HG02623 (cell line): ENCODE data around the gene TSKU.
"Not testable (repeated sequence)": the region's sequence is repeated elsewhere in the genome, so short reads cannot be mapped to it uniquely, and the experiment has no call there.

Experiments
- ATAC-seq: cut with Tn5 transposase; IDR thresholded peaks from one replicate; pipeline ENCODE4 v1.9.1; 2021; ENCODE audit warnings: moderate library complexity; ENCODE audit not compliant: unreplicated experiment

Gene TSKU

DNA sequence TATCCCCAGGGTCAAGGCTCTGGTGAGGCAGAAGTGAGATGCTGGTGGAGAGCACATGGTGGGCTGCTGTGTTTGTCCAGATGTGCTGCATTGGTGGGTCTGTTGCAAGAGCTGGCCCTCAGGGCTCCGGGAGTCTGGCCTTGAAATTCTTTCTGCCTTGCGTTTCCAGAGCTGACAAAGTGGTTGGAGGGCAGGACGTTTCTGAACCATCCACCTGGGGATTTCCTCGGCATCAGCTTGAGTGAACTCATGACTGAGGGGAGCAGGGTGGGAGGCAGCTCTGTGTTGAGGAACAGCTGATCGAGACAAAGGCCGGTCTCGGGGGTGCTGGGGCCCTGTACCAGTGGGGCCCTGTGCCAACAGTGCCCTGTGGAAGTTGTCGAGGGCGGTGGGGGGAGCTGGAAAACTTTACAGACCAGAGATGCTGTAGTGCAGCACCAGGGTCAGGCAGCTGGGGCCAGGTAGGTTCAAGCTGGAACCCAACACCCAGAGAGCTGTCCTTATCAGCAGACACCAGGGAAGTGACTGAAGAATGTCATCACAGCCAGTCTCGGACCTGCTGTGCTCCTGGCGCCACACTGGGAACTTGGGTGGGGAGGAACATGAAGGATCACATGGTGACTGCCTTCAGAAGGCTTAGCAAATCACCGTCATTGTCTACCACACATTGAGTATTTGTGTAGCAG is 4.9 kb downstream of the TSKU start:
- ATAC-seq: no peak

DNA sequence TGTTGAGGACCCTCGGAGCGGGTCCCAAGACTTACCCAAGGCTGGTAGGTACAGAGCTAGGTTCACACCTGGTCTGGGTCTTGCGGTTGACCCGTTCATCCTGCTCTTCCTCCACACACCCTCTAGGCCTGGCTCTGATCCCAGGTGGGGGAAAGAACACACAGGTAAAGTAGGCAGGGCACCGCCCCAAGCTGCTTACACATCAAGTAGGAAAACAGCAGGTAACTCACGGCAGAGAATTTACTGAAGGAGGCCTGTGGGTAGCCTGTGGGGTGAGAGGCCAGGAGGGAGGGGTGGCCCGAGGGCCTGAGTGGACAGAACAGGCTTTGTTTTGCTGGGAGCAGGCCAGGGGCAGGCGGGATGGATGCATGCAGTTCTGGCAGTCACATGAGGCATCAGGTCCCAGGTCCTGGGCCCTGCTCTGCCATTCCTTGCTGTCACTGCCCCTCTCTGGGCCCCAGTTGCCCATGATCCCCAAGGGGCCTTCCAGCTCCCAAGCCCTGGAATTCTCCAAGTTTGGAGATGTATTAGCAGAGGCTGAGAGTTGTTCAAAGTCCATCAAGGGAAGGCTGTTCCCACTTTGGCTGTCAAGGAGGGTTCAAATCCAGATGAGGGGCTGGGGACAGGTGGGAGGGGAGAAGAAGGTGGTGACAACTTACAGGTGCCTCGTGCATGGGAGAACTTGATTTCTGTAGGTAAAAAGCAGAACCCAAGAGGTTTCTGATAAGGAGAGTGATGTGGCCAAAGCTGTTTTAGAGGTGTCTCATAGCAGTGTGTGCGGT is 5.7 kb downstream of the TSKU start:
- no peak for ATAC-seq

DNA sequence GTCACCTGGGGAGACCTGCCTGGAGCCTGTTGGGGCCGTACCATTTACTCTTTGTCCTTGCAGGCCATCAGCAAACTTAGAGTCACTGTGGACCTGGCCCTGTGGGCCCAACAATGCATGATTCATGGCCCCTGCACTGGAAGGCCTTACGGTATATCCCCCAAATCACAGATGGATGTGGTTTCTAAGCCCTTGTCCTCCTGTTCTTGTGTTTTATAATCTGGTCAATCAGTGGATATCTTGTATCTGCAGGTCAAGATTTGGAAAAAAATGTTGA is 6.2 kb downstream of the TSKU start:
- ATAC-seq: no peak

DNA sequence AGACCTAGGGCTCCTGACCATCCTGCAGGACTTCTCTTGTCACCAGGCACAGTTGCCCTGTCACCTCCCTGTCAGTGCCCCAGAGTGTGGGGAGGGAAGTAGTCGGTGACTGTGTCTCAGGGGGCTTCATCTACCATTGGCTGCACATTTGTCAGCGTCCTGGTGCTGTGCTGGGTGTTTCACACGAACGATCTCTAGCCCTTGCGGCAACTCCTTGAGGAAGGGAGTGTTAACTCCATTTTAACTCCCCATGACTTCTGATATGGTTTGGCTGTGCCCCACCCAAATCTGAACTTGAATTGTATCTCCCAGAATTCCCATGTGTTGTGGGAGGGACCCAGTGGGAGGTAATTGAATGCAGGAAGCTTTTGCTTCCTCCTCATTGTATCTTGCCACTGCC is 7.1 kb downstream of the TSKU start:
- ATAC-seq: no peak

DNA sequence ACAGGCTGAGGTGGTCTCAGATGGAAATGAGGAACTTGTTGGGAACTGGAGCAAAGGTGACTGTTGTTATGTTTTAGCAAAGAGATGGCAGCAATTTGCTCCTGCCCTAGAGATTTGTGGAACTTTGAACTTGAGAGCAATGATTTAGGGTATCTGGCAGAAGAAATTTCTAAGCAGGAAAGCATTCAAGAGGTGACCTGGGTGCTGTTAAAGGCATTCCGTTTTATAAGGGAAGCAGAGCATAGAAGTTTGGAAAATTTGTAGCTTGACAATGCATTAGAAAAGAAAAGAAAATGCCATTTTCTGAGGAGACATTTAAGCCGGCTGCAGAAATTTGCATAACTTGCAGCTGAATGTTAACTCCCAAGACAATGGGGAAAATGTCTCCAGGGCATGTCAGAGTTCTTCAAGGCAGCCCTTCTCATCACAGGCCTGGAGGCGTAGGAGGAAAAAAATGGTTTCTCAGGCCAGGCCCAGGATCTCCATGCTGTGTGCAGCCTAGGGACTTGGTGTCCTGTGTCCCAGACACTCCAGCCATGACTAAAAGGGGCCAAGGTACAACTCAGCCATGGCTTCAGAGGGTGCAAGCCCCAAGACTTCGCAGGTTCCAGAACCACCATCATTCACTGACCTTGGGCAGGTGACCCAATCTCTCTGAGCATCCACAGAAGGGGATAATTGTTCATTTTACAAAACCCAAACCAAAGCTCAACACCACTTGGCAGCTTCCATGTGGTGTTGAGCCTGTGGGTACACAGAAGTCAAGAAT is 8.0 kb downstream of the TSKU start:
- not testable (repeated sequence) for ATAC-seq

DNA sequence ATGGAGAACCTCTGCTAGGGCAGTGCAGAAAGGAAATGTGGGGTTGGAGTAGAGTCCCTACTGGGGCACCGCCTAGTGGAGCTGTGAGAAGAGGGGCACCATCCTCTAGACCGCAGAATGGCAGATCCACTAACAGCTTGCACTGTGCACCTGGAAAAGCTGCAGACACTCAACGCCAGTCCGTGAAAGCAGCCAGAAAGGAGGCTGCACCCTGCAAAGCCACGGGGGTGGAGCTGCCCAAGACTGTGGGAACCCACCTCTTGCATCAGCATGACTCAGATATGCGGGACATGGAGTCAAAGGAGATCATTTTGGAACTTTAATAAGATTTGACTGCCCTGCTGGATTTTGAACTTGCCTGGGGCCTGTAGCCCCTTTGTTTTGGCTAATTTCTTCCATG is 8.7 kb downstream of the TSKU start:
- ATAC-seq: no peak

DNA sequence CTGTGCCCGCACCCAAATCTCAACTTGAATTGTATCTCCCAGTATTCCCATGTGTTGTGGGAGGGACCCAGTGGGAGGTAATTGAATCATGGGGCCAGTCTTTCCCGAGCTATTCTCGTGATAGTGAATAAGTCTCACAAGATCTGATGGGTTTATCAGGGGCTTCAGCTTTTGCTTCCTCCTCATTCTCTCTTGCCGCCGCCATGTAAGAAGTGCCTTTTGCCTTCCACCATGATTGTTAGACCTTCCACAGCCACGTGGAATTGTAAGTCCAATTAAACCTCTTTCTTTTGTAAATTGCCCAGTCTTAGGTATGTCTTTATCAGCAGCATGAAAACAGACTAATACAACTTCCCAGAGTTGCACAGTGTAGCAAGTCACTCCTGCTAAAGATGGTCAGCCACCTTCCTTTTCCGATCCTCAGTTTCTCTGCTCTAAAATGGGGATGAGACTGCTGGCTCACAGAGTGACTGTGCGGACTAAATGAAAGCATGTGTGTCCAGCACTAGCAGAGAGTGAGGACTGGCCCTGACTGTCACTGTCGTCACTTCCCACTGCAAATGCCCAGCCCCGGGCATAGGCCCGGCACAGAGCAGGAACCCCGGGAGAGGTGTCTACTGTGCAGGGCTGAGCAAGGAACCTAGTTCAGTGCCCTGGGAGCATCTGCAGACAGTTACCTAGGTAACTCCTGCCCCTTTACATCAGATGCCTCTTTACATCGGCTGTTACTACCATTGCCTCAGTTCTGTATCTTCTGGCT is 9.5 kb downstream of the TSKU start:
- no peak for ATAC-seq

DNA sequence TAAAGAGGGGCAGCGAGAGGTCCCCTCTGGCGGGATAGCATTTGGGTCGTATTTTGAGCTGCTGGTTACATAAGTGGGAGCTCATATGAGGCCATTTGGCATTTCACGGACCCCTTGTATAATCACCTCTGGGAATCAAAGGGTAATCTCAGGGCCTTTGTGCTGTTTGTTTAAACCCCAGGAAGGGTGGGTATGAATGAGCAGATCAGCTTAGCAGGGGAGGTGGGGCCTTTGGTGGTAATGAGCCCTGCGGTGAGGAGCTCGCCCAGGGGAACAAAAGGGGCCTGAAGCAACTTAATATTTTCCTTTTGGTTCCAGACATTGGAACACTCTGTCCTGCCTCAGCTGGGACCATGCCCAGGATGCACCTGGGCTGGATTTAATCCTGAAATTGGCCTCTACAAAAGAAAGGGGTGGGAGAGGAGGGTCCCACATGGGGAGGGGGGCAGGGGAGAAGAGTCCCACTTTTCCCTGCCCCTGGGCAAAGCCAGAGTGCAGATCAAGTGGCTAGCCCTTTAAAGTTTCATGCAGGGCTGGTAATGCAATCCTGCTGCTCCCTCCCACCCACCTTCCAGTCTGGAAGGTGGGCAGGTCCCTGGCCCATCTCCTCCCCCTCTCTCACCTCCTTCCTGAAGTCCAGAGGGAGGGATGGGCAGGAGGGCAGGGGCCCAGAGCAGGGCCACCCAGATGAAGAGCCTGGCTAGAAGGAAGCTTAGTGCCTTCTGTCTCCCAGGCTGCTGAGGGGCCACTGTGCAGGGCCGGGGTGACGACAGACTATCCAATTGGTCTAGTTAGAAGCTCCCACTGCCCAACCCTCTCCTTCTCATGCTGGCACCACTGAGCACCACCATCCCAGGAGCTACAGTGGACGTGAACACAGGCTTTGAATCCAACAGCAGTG is 10.5 kb downstream of the TSKU start:
- no peak for ATAC-seq

DNA sequence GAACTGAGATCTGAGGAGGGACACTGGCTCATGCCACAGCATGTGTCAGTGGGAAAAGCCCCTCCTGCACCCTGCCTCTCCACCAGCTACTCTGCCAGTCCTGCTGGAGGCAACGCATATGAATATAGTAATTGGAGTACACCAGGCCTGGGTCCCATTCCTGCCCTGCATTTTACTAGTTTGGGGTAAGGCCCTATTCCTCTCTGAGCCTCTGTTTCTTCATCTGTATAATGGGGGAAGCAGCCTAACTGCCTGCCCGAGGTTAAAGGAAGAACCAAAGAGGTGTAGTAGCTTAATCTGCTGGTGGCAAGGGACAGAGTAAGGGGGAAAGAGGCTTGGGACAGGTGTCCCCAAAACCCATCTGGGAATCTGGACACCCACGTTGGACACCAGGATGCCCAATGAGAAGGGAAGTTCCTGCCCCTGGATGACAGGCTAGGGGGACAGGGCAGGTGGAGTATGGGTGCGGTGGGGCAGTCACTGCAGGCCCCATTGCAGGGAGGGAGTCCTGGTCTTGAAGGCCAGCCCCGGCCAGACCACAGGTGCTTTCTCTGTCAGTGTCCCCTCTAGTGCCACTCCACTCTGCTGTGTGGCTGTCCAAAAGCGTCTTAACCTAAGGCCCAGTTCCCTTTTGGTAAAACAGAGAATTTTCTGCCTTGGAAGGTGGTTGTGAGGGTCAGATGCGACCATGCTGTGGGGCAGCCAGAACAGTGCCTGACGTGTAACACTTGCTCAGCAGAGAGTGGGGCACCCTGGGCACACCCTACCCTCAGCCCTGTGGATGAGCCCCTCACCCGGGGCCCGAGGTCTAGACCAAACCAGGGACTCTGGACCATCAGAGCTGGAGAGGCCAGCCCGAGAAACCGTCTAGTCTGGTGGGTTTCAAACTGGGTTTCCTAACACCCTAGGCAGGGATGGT is 11.5 kb downstream of the TSKU start:
- no peak for ATAC-seq

DNA sequence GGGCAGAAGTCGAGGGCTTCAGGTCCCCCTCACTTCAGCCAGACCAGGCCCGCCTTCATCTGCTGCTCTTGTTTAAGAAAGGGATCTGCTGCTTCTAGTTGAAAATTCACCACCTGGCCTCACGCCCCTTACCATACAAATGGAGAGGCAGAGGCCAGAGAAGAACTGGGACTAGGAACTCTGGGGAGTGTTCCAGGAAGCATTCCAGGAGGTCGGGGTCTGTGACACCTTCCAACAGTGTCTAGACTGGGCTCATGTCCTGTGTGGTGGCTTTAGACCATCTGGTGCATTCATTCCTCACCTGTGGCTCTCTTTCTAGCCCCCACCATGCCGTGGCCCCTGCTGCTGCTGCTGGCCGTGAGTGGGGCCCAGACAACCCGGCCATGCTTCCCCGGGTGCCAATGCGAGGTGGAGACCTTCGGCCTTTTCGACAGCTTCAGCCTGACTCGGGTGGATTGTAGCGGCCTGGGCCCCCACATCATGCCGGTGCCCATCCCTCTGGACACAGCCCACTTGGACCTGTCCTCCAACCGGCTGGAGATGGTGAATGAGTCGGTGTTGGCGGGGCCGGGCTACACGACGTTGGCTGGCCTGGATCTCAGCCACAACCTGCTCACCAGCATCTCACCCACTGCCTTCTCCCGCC is 12.3 kb downstream of the TSKU start:
- ATAC-seq: no peak

DNA sequence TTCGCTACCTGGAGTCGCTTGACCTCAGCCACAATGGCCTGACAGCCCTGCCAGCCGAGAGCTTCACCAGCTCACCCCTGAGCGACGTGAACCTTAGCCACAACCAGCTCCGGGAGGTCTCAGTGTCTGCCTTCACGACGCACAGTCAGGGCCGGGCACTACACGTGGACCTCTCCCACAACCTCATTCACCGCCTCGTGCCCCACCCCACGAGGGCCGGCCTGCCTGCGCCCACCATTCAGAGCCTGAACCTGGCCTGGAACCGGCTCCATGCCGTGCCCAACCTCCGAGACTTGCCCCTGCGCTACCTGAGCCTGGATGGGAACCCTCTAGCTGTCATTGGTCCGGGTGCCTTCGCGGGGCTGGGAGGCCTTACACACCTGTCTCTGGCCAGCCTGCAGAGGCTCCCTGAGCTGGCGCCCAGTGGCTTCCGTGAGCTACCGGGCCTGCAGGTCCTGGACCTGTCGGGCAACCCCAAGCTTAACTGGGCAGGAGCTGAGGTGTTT is 12.8 kb downstream of the TSKU start:
- no peak for ATAC-seq

DNA sequence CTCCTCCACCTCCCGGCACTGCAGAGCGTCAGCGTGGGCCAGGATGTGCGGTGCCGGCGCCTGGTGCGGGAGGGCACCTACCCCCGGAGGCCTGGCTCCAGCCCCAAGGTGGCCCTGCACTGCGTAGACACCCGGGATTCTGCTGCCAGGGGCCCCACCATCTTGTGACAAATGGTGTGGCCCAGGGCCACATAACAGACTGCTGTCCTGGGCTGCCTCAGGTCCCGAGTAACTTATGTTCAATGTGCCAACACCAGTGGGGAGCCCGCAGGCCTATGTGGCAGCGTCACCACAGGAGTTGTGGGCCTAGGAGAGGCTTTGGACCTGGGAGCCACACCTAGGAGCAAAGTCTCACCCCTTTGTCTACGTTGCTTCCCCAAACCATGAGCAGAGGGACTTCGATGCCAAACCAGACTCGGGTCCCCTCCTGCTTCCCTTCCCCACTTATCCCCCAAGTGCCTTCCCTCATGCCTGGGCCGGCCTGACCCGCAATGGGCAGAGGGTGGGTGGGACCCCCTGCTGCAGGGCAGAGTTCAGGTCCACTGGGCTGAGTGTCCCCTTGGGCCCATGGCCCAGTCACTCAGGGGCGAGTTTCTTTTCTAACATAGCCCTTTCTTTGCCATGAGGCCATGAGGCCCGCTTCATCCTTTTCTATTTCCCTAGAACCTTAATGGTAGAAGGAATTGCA is 13.5 kb downstream of the TSKU start:
- ATAC-seq: no peak

DNA sequence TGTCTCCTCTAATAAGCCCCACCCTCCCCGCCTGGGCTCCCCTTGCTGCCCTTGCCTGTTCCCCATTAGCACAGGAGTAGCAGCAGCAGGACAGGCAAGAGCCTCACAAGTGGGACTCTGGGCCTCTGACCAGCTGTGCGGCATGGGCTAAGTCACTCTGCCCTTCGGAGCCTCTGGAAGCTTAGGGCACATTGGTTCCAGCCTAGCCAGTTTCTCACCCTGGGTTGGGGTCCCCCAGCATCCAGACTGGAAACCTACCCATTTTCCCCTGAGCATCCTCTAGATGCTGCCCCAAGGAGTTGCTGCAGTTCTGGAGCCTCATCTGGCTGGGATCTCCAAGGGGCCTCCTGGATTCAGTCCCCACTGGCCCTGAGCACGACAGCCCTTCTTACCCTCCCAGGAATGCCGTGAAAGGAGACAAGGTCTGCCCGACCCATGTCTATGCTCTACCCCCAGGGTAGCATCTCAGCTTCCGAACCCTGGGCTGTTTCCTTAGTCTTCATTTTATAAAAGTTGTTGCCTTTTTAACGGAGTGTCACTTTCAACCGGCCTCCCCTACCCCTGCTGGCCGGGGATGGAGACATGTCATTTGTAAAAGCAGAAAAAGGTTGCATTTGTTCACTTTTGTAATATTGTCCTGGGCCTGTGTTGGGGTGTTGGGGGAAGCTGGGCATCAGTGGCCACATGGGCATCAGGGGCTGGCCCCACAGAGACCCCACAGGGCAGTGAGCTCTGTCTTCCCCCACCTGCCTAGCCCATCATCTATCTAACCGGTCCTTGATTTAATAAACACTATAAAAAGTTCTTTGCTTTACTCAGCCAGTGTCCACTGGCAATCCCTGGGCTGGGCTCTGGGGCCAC is 14.4 kb downstream of the TSKU start:
- ATAC-seq: no peak

DNA sequence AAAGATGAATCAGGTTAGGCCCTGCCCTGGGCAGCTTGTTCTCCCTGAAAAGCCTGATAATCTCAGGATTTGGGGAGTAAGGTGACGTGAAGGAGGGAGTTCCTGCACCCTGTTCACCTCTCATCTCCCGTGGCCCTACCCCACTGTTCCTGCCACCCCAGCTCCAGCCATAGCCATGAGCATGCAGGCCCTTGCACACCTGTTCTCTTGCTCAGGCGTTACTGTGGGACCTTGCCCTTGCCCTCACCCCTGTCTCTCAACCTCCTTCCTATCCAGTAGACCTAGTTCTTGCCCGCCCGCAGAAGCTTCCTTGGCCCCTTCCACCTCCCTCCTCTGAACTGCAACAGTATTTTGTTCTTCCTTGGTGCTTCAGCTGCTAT is 15.0 kb downstream of the TSKU start:
- no peak for ATAC-seq

DNA sequence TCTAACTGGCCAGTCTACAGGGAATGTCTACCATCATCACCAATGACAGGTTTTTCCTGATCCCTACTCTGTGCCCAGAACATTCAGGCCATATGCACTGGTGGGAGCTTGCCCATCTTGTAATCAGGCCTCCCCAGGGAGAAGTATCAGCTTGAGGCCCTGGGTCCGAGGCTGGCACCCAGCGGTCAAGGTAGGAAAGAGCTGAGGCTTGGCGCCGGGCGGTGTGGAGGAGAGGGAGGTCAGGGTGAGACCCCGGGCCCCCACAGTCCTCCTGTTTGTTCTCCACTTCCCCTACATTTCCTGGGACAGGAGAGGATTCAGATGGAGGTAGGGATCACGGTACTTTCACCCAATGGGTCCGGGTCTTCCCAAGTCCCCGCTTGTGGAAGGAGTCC is 15.5 kb downstream of the TSKU start:
- no peak for ATAC-seq

DNA sequence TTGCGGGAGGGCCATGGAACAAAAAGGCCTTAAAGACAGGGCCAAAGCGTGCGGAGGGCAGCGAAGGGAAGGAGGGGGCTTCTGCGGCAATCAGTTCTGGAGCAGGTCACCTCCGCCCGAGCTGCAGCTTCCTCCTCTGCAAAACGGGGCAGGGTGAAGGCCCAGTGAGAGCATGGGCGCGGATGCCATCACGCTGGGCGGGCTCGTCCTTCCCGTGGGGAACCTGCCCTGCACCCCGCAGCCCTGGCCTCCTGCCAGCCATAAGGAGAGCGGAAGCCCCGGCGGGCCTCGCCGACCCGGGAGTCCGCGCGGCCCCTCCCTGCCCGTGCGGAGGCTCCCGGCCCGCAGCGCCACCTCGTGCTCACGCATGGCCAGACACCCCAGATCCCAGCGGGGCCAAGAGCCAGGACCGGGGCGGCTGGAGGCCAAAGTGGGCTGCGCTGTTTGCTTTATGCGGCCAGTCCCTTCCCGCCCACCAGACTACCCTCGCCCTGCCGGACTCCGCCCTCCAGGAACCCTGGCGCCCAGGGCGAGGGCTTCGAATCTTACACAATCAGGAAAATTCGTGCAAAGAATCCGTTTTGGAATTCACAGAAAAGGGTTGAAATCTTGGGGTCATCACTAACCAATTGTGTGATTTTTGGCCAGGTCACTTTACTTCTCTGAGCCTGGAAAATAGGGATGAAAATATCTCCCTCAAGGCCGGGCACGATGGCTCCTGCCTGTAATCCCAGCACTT is 16.1 kb downstream of the TSKU start:
- peak; percentile 82 for ATAC-seq
